GM18526 (cell line): ENCODE results near the gene CCDC70.

Experiments
- POLR2A ChIP-seq: IDR thresholded peaks from 3 replicates; pipeline ENCODE4 v1.6.1; 2011; ENCODE audit not compliant: insufficient read length; ENCODE audit errors: extremely low read depth

The CCDC70 gene

DNA sequence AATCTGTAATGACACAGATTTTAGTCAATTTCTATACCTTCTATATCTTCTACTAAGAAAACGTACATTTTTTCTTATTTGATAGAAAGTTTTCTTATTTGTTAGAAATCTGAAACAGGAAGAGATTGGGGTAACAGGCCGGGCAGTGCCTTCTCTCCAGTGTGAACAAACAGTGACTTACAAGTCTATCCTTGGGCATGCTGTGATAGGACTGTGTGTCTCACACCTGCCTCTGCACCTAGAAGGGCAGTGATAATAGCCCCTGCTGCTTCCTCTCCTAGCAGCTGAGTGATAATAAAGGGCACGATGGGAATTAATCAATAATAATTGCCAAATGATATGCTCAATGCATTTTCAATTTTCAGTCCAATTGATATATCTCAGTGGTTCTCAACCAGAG lies 18.2 kb upstream of the CCDC70 start:
- TF ChIP-seq POLR2A: no peak

DNA sequence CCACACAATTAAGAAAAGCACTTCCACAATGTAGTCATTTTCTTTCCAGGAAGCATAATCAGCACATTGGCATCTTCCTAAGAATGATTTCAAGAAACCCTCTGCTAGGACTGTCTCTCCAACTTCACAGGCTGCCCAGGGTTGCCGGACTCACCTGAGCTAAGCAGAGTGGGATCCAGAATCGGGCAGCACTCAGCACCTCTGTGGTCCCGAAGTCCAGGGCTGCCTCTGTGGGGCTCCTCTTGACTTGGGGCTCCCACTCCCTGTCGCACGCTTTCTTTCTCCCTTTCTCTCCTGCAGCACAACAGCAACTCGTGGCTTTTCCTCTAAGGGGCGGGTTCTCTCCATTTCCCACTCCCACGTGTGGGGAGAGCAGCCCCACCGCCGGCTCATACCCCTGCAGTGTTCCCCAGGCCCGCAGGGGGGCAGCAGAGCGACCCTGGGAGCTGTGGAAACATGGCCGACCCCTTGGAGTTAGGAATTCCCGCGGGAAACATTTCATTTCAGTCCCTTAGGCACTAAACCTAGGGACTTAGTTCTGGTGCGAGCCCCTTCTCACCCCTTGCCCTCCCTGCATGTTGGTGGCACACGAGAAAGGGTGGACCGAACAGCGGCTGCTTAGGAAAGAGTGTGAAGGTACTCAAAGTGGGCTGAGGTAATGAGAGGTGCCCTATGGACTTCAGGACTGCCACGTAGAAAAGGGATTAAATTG lies 16.8 kb upstream of the CCDC70 start, which contains the start of gene TMEM272:
Gene TMEM272, minus strand, starts transcription at position 316 of the 712 bp plus-strand sequence. CDS start 6,647 bp downstream, outside the sequence.
- TF ChIP-seq POLR2A: no peak

DNA sequence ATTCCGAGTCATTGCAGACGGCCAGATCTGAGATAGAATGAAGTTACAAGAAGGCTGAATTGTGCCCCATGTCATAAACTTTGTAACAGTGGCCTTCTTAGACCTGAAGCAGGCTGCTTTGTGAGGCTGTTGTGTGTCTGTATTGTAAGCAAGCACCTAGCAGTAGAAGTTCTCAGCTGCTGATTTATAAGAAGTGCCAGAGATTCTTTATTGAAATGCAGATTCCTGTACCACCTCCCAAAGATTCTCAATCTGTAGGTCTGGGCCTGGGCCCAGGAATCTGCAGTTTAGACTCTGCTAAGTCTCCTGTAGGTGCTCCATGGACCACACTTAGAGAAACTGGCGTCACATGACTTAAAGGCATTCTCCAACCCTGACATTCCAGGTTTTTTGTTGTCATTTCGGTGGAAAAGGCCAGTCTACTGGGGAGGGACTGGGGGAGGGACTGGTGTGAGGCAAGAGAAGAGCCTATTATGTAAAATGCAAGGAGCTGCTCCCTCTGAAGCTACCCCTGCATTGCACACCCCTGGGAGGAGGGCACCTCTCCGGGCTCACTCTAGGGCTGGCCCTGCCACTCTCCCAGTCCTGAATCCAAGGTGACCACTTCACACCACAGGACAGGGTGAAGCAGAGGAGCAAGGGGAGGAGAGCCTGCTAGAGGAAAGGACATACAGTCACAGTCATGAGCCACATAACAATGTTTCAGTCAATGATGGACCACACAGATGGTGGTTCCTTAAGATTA lies 16.0 kb upstream of the CCDC70 start:
- no peak for TF ChIP-seq POLR2A

DNA sequence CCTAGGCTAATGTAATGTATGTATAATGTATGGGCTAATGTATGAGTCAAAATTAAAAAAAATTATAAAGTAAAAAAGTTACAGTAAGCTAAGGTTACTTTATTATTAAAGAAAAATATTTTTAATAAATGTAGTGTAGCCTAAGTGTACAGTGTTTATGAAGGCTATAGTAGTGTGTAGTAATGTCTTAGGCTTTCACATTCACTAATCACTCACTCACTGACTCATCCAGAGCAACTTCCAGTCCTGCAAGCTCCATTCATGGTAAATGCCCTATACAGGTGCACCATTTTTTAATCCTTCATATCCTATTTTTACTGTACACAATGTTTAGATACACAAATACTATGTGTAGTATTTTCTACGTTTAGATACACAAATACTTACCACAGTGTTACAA lies 15.0 kb upstream of the CCDC70 start:
- TF ChIP-seq POLR2A: no peak

DNA sequence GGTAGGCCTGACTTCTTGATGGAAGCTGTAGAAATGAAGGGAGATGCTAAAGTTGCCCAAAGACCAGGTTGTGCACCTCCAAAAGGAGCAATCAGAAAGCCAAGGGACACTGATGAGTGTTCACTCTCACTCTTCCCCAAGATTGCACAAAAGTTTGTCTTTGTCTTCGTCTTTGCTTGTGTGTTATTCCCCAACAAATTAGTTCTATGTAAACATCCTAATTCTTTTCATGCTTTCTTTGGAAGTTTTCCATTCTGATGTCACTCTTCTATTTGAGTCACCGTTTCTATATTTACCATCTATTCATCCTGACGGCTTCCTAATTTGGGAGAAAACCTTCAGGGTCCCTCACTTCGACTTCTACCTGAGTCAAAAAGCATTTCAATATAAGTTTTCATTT lies 13.1 kb upstream of the CCDC70 start:
- no peak for TF ChIP-seq POLR2A

DNA sequence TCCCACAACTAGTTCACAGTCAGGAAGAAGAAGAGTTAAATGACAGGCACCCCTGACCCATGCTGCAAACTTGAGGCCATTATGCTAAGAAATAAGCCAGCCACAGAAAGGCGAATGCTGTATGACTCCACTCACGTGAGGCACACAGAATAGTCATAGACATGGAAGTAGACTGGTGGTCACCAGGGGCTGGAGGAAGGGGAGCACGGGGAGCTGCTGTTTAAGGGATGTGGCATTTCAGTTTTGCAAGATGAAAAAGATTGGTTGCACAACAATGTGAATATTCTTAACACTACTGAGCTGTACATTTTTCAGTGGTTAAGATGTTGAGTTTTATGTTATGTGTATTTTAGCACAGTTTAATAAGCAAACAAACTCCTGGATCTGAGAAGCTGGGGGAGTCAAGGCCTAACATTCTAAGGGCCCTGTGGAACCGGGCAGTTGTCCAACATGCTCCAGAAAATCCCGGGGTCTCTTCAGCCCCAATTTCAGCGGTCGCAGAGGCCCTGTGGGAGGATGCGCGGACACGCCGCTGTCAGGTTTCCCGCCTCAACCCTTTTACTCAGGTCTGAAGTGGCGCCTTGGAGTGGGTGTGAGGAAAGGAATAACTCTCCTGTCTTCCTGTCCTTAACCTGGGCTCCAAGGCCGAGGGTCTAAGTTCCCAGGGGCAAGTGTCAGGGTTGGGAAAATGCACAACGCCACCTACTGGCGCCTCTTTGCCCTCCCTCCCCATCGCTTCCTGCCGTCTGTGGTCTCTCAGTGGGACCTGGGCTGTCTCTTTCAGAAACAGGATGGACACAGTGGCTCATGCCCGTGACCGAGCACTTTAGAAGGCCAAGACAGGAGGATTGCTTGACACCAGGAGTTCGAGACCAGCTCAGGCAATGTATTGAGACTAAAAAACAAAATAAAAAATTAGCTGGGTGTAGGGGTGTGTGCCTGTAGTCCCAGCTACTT lies 12.3 kb upstream of the CCDC70 start:
- no peak for TF ChIP-seq POLR2A

DNA sequence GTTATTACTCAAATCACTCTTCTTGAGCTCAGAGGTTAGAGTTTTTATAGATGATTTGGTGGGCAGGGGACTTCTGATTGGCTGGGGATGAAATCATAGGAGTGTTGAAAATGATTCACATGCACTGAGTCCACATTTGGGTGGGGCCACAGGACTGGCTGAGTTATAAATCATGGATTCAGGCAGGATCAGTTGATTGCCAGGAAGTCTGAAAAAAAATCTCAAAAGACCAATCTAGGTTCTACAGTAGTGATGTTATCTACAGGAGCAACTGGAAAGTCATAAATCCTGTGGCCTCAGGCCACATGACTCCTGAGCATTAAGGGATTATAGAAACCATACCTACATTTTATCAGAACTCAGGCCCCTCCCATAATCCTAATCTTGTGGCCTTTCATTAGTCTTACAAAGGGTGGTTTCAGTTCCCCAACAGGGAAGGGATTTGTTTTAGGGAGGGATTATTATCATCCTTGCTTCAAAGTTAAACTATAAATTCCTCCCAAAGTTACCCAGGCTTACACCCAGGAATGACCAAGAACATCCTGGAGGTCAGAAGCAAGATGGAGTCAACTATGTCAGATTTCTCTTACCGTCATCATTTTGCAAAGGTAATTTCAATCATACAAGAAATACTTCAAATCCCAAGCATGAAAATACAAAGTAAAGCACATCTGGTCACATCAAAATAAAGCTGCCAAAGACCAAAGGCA lies 5.6 kb upstream of the CCDC70 start:
- TF ChIP-seq POLR2A: no peak

- TF ChIP-seq POLR2A: no peak
These were observed 4.8 kb upstream of the CCDC70 start for GRCh38 chr13:51856998-51857397.

DNA sequence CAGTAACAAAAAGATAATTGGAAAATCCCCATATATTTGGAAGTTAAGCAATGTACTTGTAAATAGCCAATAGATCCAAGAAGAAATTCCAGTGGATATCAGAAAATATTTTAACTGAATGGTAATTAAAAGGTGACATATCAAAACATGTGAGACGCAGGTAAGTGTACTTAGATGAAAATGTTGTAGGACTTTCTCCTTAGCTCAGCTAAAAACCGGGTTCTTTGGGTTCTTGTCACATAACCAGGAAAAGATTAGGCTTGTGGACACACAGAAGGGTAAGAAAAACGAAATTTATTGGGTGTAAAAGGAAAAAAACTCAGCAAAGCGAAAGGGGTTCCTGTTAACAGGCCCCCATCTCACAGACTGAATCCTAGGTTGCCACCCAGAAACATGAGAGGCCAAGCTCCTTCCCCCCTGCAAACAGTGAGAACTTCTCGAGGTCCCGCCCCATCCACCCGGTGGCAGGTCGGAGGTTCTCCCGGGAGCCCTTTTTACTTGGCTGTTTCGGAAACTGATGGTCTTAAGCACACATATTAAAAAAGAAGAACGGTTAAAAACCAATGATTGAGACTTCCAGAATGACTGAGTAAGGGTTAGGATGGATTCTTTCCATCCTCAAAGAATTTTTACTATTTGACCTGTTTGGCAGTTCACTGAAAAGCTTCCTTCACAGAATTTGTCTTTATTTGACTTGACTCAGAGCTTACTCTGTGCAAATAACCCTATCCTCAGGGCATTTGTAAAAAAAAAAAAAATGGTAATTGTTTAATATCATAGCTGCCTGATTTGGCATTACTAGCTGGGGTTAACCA lies 3.1 kb upstream of the CCDC70 start:
- no peak for TF ChIP-seq POLR2A

DNA sequence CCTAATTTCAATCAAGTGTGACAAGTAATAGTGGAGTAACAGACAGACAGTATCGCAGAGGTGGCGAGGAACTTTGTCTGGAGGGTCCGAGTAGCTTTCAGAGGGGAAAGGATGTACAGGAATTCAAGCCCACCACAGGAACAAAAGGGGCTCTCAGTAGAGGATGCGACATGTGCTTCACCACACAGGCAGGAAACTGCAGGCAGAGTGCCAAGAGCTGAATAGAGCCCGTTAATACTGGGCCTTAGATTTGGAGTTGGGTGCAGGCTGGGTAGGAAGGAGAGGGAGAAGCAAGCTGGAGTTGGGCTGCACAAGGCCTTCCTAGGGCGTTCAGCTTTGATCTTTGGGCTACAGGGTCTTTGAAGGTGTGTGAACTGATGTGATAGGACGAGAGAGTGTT lies 1.2 kb downstream of the CCDC70 start:
- TF ChIP-seq POLR2A: no peak

DNA sequence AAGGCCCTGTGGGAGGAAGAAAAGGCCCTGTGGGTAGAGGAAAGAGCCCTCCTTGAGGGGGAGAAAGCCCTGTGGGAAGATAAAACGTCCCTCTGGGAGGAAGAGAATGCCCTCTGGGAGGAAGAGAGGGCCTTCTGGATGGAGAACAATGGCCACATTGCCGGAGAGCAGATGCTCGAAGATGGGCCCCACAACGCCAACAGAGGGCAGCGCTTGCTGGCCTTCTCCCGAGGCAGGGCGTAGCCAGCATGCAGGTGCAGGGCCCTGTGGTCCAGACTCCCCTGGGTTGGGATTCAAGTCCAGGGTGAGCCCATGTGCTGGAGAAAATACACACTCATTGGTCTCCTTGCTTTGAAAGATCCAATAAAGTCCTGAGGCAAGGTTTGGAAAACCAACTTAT lies 4.1 kb downstream of the CCDC70 start:
- no peak for TF ChIP-seq POLR2A

- no peak for TF ChIP-seq POLR2A
These were observed 5.3 kb downstream of the CCDC70 start for GRCh38 chr13:51867062-51867461.

DNA sequence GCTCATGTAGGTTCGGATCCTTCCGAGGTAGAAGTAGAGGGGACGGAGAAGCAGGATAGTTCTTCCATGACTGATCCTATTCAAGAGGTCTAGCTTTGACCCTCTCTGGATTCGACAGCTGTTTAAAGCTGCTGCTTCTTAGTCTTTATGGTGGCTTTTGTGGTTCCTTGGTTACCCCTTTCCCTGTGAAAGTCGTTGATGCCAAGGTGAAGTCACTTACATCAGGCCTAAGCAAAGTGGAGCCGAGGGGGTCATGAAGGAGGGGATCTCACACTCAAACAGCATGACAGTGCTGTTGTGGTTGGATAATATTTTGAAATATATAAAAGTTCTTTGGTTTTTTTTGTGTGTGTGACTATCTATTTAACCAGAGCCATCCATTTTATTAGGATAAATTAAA lies 8.1 kb downstream of the CCDC70 start:
- TF ChIP-seq POLR2A: no peak

DNA sequence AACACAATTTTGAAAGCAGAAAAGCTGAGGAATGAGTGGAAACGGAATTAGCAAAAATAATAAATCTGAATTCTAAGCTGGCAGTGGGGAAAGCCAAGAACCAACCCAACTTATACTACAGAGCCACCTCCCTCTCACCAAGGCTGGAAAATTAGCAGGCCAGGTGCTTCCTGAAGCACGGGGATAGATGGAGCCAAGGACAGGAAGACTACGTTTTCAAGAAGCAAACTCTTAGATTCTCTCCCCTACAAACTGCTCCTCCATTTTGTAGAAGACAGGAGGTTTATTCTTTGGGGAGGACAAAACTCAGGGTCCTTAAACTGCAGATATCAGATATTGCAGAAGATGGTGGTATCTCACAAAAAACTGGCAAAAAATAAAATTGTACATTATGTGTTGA lies 8.8 kb downstream of the CCDC70 start:
- TF ChIP-seq POLR2A: no peak

DNA sequence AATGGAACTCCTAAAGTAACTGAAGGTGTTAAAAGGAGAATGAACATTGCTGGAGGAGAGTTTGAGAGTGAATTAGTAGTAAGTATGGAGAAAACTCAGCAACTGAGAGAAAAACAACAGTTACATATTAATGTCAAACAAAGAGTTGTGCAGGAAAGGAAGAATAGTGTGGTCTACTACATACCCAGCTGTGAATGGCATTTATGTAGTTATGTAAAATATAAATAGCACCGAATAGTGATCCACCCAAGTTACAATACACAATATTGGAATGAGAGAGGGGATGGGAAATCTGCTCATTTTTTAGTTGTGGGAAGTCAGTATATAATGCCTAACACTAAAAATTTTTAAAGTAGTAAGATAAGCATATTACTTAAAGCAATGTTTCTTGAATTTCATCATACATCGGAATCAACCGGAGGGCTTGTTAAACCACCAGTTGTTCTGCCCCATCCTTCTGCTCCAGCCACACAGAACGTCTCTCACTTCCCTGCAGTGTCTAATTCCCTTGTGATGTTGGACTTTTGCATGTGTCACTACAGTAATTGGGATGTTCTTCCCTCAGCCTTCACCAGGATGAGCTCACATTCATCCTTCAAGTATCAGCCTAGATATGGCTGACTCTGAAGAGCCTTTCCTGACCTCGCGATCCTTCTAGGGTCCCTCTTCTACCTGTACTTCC lies 11.5 kb downstream of the CCDC70 start:
- no peak for TF ChIP-seq POLR2A
